Stimulated activated CD4-positive, alpha-beta T cell treated with anti-CD3 and anti-CD28 coated beads, Interleukin-4, amount 100 ng/mL, for 1 hour (primary cell): ENCODE data around the gene ZMPSTE24.

Experiments
- DNase-seq: peaks from one replicate; pipeline ENCODE4 v3.0.0-alpha.2; 2020

ZMPSTE24 gene

GRCh38 chr1:40305871-40306270 lies 47.8 kb downstream of the ZMPSTE24 start:
- no peak for DNase-seq

- no peak for DNase-seq
These were observed 48.3 kb downstream of the ZMPSTE24 start for GRCh38 chr1:40306296-40306695.

GRCh38 chr1:40307186-40307585 lies 49.1 kb downstream of the ZMPSTE24 start:
- no peak for DNase-seq

- DNase-seq = no peak
These were observed 50.1 kb downstream of the ZMPSTE24 start for GRCh38 chr1:40308036-40308727.

GRCh38 chr1:40309374-40310128 lies 51.5 kb downstream of the ZMPSTE24 start:
- no peak for DNase-seq

GRCh38 chr1:40310129-40310461 lies 52.1 kb downstream of the ZMPSTE24 start:
- no peak for DNase-seq

GRCh38 chr1:40310983-40311642 lies 53.1 kb downstream of the ZMPSTE24 start:
- no peak for DNase-seq

GRCh38 chr1:40311692-40312091 lies 53.7 kb downstream of the ZMPSTE24 start:
- no peak for DNase-seq

- peak; percentile 16 for DNase-seq
These were observed 54.5 kb downstream of the ZMPSTE24 start for GRCh38 chr1:40312238-40313205.

GRCh38 chr1:40313329-40313957 lies 55.4 kb downstream of the ZMPSTE24 start:
- no peak for DNase-seq

GRCh38 chr1:40313958-40314720 lies 56.1 kb downstream of the ZMPSTE24 start:
- DNase-seq = no peak

GRCh38 chr1:40314721-40315238 lies 56.7 kb downstream of the ZMPSTE24 start:
- DNase-seq = no peak

- peak; percentile 83 for DNase-seq
These were observed 57.3 kb downstream of the ZMPSTE24 start for GRCh38 chr1:40315239-40315794.

GRCh38 chr1:40315795-40316594 lies 58.0 kb downstream of the ZMPSTE24 start:
- peak; percentile 27 for DNase-seq

GRCh38 chr1:40316595-40317393 lies 58.8 kb downstream of the ZMPSTE24 start, which contains the start of gene COL9A2:
COL9A2 (minus strand) TSS chr1:40317286; CDS start chr1:40317197, 89 bp downstream.
- DNase-seq = peak; percentile 63

- DNase-seq = no peak
These were observed 59.5 kb downstream of the ZMPSTE24 start for GRCh38 chr1:40317394-40318074.

- no peak for DNase-seq
These were observed 60.4 kb downstream of the ZMPSTE24 start for GRCh38 chr1:40318476-40318875.

- DNase-seq = no peak
These were observed 61.1 kb downstream of the ZMPSTE24 start for GRCh38 chr1:40318970-40319621.
